TTC549 (cell line): ENCODE measurements around the gene IRAK3.
"Not testable (repeated sequence)": the region's sequence is repeated elsewhere in the genome, so short reads cannot be mapped to it uniquely, and the experiment has no call there.

Experiments
- FAIRE-seq: peaks from 2 replicates; lab custom pipeline; 2012; peaks lifted over from hg19 to GRCh38; lab: Jason Lieb, UNC

The IRAK3 gene

GRCh38 chr12:66217342-66217917 lies 28.4 kb downstream of the IRAK3 start:
- no peak for FAIRE-seq

DNA sequence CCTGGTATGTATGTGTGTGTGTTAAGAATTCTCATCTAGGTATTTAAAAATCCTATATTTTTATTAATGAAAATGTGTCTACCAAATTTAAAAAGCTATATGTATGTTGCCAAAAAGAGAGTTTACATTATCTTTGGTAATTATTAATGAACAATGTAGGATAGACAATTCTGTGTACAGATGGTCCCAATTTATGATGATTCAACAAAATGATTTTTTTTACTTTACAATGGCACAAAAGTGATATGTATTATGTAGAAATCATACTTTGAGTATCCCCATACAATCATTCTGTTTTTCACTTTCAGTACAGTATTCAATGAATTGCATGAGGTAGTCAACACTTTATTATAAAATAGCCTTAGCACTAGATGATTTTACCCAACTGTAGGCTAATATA lies 39.4 kb downstream of the IRAK3 start:
- no peak for FAIRE-seq

DNA sequence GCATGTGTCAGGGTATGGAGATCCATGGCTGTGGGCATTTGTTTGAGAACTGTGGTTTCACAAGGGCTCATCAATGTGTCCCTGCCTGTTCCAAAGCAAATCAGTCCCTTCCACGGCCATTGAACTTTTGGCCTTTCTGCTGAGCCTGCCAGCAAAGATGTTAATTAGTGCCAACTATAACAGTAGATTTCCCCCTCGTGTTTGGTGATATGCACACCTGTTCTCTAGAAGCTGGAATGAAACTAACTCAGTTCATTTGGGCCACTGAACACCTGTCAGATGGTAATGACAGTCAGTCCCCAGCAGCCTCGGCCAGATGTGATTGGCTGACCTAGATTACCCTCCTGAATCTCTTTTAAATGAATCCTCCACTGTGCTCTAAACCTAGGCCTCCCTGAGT lies 43.2 kb downstream of the IRAK3 start:
- FAIRE-seq: no peak

DNA sequence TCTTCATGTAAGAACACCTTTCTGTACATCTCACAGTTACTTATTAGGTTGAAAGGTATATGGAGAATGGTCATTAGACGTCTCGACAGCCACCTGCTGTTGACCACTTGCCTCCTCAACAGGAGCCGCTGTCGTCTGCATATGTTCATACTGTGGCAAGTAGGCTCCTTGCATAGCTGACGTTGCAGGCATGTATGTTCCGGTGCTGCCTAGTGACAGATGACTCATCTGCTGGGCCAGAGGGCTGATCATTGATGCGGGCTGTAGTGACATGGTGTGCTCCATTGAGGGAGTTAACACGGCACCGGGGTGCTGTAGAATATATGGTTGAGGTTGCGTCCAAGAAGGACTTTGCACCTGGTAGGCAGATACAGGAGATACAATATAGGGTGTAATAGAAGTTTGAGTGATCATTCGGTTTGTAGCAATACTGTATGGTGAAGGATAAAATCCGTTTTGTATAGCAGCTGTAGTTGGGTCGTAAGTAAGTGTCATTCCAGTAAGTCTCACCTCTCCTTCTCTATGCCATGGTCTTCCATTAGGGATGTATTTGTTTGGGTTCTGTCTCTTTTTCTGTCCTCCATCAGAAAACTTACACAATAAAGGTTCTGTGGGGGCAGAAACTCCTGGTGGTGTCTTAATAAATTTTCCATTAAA lies 45.2 kb downstream of the IRAK3 start:
- not testable (repeated sequence) for FAIRE-seq

DNA sequence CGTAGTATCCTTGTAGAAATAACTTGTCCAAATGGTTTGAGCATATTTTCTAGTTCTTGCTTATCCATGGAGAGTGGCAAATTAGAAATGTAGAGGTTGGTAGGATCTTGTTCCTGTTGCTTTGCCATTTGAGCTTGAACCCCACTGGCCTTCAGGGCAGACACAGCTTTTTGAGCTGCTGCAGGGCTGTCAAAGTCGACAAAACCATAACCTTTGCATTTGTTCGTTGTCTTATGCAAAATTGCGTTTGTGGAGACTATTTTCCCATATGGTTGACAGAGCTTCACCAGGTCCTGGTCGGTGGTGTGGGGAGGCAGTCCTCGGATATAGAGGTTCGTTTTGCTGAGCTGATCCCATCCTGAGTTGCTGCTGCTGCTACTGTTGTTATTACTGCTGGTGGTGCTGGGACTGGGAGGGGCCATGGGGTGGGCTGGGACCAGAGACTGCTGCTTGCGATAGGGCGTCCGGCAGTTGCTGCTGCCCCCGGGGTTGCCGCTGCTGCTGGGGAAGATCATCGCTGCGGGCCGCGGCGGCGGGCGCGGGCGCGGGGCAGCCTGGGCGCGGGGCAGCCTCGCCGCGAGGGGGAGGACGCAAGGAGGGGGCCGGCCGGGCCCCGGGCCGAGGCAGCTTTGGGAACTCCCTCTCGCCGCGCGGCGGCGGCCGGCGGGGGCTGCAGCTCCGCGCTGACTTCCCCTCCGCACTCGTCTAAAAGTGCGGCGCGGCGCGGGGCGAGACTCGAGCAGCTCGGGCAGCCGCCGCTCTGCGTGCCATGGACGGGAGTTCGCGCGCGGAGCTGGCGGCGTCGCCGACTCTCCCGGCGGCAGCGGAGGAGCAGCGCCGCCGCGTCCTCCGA lies 46.0 kb downstream of the IRAK3 start:
- not testable (repeated sequence) for FAIRE-seq

DNA sequence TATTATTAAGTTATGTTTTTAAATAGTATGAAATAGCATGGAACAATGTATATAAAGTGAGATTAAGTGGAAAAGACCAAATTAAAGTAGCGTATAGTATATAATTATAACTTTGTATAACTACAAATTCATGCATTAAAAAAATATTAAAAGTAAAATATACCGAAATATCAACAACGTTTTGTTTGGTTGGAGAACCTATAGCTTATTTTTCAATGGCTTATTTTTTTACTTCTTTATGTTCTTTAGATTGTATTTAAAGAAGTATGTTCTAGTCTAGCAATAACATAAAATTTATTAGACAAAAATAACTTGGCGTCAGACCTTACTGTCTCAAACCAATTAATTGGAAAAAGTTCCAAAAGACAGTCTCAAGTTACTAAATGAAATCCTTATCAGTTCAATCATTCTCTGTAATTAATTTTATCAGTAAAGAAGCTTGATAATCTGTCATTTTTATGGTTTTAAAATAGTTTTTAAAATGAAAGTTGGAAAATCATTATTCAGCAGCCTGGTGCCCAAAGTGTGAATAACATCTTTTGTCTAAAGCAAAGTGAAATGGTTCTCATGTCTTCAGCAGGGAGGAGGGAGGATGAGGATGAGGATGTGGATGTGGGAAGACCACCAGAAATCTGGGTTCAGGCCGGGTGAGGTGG lies 46.7 kb downstream of the IRAK3 start:
- FAIRE-seq: no peak

- FAIRE-seq: not testable (repeated sequence)
Observed at GRCh38 chr12:66236282-66236675, 47.3 kb downstream of the IRAK3 start.

DNA sequence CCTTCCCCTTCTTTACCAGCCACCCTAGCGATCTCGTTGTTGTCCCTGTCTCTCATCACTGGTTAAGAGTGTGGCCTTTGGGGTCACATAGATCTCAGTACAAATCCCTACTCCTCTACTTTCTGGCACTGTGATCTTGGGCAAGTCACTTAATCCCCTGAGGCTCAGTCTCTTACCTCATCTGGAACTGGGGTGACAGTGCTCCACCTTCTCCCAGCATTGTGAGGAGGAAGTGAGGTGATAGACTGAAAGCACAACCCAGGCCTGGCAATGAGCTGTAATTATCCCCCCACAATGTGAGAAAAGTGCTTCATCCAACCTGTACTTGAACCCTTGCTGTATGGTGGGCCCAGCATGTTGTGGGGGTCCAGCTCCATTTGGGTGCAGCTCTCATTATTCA lies 48.0 kb downstream of the IRAK3 start:
- FAIRE-seq: no peak

DNA sequence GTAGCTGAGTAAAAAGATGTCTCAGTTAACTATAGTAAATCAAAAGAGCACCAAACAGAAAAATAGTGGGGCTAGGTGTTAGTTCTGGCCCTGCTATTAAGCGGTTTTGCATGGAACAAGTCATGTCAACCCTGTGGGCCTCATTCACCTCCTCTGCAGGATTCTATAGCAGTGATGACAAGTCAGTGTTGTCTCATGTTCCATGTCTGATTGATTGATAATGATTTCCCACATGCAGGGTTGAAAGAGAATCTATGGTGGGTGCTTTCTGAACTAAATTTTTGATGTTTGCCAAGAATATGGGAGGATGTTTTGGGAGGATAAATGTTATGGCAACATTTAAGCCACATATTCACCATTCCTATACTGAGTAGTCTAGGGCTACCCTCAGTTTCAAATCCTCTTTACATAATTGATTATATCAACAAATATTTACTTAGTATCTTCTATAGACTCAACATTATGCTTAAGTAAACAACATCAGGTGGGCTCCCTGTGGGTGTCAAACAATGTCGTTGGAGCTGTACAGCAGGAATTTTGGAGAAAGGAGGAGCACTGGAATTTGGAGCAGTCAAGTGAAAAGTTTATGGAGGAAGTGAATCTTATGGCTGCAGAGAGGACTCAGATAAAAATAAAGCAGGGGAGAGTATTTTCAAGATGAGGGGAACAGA lies 48.6 kb downstream of the IRAK3 start:
- FAIRE-seq: no peak

- FAIRE-seq: no peak
Observed at GRCh38 chr12:66239295-66239694, 50.3 kb downstream of the IRAK3 start.

DNA sequence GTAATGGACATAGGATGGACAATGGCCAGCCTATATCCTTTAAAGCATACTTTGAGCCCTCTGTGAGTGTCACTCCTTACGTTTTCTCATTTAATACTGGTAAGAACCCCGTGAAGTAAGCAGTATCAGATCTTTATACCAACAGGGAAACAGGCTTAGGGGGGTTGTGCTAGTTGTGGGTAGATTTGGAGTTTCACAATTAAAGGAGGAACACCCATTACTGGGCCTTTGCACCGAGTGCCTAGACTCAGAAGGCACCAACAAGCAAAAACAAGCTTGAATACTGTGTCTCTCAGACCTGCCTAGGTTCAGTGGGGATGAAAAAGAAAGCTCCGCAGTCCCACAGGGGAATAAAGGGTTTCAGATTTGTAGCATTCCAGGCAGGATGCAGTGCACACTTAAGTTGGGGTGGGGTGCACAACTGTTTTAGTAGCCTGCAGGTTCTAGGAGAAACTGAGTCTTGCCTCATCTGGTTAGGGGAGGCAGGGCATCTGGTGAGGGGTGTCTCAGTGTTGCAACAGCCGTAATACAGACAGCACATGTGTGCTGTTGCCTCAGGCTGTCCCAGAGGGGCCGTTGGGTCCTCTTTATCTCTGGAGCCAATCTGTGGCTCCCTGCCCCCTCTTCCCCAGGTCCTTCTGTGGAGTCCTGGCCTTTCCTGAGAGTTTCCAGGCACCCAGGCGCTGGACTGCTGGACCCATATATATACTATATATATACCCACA lies 51.2 kb downstream of the IRAK3 start:
- no peak for FAIRE-seq

- FAIRE-seq: no peak
Observed at GRCh38 chr12:66241061-66242043, 52.3 kb downstream of the IRAK3 start.

- FAIRE-seq: no peak
Observed at GRCh38 chr12:66242311-66242710, 53.3 kb downstream of the IRAK3 start.

DNA sequence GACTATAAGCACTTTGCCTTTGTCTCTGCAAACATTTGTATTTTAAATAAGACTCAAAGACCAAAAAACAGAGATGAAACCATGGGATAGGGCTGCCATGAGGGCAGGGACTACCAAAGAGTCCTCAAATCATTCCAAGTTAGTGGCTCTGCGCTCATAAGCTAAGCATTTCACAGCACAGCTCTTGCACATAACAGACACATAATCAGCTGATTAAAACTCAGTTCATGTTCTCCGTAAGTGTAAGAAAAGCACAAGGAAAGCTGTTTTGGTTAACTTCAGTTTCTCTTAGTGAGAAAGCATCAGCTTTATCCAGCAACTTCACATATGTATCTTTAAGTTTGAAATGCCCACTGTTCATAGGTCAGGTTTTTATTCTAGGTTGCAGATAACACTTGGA lies 54.9 kb downstream of the IRAK3 start:
- no peak for FAIRE-seq

GRCh38 chr12:66244446-66244845 lies 55.4 kb downstream of the IRAK3 start:
- FAIRE-seq: no peak

DNA sequence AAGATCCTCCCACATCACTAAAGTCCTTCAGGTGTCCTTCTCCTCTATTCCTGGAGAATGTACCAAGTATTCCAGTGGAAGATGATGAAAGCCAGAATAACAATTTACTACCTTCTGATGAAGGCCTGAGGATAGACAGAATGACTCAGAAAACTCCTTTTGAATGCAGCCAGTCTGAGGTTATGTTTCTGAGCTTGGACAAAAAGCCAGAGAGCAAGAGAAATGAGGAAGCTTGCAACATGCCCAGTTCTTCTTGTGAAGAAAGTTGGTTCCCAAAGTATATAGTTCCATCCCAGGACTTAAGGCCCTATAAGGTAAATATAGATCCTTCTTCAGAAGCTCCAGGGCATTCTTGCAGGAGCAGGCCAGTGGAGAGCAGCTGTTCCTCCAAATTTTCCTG lies 58.7 kb downstream of the IRAK3 start:
- FAIRE-seq: no peak

GRCh38 chr12:66251049-66251448 lies 62.0 kb downstream of the IRAK3 start:
- no peak for FAIRE-seq

DNA sequence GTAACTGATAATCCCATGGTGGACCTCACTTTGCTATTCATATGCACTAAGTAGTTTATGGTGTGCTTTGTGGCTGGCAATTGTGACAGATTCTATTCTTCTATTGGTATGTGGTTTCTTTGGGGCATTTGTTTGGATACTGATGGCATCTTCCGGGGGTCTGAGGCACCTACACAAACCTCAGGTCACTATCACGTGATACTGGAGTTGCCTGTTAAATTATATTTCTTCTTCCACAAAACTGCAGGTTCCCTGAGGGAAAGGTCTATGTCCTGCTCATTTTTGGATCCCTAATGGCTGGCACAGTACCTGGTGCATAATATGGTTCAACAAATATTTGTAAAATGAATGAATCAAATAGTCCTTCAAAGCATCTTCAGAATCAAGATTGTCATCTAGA lies 63.8 kb downstream of the IRAK3 start:
- no peak for FAIRE-seq

GRCh38 chr12:66255737-66256136 lies 66.7 kb downstream of the IRAK3 start:
- FAIRE-seq: no peak

DNA sequence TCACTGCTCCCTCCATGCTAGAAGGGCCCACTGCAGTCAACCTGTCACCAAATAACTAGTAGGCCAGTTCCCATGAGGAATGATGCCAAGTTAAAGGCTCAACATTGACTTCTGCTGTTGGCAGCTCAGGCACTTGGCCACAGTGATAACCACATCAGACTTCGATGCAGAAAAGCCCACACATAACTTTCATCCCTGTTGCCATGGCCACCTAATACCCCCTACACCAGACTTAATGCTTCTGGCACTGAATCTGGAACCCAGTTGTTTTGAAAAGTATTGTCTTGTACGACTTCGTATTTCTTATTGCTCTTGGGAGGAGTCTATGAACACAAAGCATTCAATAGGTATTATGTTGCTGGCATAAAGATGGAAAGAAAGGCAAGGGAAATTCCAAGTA lies 69.0 kb downstream of the IRAK3 start:
- FAIRE-seq: no peak

- FAIRE-seq: no peak
Observed at GRCh38 chr12:66262737-66263136, 73.7 kb downstream of the IRAK3 start.
